ENCODE measurements around the gene OBI1. TPM values are rescaled to one million over a fixed set of nuclear protein-coding genes. Genes with fewer than 3 reads are reported as not detected.

The OBI1 gene
- polyA plus RNA-seq, 3 donors, result 2.0 to 5.2 (median 3.5) TPM

DNA sequence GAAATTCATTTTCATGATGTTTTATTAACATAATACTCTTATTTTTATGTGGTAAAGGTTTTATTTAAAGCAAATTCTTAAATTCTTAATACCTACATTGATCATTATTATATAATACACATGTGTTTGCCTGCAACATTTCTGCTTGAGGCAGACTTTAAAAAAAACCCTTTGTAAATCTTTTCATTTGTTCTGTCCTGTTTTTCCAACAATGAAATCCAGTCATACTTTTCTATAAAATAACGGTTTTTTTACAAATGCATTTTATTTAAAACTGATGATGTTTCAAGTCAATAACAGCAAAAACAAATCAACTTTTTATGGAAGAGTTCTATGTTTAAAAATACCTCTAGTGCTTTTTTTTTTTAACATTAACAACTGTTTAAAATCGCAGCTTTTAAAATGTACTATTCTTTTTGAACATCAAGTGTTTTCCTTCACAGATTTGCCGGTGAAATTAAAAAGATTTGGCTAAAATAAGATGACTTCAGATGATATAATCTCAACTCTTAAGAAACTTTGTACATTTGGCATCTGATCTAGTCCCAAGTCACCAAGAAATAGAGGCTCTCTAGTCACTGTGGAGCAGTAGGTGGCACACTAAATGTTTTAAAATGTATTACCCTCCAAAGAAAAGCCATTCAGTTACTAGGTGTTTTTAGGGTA, 60.7 kb downstream of the OBI1 start:
- Mint-ChIP-seq H3K27ac (no peak overlapping the region), H3K4me3 (peak overlapping the region in 1 of 2 donors; percentile 82)

DNA sequence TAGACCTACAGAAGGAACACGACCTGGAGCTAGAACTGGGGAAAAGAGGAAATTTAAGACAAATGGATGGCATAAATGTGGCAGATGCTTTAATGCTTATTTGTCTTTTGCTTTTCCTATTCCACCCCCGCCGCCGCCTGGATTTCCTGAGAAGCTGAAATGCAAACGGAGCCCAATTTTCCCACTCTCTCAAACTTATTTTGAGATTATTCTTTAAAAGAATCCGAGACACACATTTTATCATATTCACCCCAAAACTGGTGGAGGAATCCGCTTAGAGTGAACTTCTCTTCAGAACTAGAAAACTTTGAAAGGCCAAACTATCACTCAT, 61.4 kb downstream of the OBI1 start:
- H3K4me1 ChIP-seq (ENCODE audit: control insufficient read depth in 1 of 2, insufficient read depth in 2 of 2, low read length in 2 of 2), result peaks cover 35 to 40% of the 10 kb centered on the region in 2 donors
- peak overlapping the region in 1 of 2 donors; percentile 82 for H3K4me3 Mint-ChIP-seq
- no peak for DNase-seq
- H2AFZ ChIP-seq (ENCODE audit: insufficient read depth, low read depth, low read length, poor library complexity, severe bottlenecking), result no peak overlapping the region
- H3K27me3 ChIP-seq (ENCODE audit: control insufficient read depth in 2 of 2, insufficient read depth in 2 of 2, low read length in 2 of 2), result peaks cover 92 to 96% of the 10 kb centered on the region in 2 donors
- TF ChIP-seq, protein P1, sequence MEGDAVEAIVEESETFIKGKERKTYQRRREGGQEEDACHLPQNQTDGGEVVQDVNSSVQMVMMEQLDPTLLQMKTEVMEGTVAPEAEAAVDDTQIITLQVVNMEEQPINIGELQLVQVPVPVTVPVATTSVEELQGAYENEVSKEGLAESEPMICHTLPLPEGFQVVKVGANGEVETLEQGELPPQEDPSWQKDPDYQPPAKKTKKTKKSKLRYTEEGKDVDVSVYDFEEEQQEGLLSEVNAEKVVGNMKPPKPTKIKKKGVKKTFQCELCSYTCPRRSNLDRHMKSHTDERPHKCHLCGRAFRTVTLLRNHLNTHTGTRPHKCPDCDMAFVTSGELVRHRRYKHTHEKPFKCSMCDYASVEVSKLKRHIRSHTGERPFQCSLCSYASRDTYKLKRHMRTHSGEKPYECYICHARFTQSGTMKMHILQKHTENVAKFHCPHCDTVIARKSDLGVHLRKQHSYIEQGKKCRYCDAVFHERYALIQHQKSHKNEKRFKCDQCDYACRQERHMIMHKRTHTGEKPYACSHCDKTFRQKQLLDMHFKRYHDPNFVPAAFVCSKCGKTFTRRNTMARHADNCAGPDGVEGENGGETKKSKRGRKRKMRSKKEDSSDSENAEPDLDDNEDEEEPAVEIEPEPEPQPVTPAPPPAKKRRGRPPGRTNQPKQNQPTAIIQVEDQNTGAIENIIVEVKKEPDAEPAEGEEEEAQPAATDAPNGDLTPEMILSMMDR (IDR thresholded peaks at IDR 0.05), result no peak
- H3K4me2 ChIP-seq (replicated peaks; ENCODE audit: extremely low read depth, low read length, poor library complexity, severe bottlenecking), result no peak overlapping the region
- H3K27ac Mint-ChIP-seq, result no peak overlapping the region
- no peaks in the 10 kb centered on the region for H3K36me3 ChIP-seq (replicated peaks in 1 of 2; ENCODE audit: control insufficient read depth in 1 of 2, insufficient read depth in 2 of 2, low read length in 2 of 2)
- no peaks in the 10 kb centered on the region for H4K20me1 ChIP-seq (ENCODE audit: insufficient read depth, low read length)
- no peaks in the 10 kb centered on the region for H3K79me2 ChIP-seq (ENCODE audit: insufficient read depth, low read length)
- WGBS (ENCODE audit: insufficient coverage), result no CpG with 5 or more reads among the region's 7 CpGs
- intact Hi-C loops (cut with micrococcal nuclease), result no loop called here
- H3K4me1 Mint-ChIP-seq, result peaks cover 46% of the 10 kb centered on the region
- no peak overlapping the region for H3K9ac ChIP-seq (ENCODE audit: insufficient read depth, low read length, poor library complexity, severe bottlenecking)
- H3K36me3 Mint-ChIP-seq, result peaks cover 6 to 9% of the 10 kb centered on the region in 2 donors
- peaks cover 91 to 95% (median 93%) of the 10 kb centered on the region in 3 donors for H3K27me3 Mint-ChIP-seq (ENCODE audit: low read depth in 3 of 3)
- peaks cover 0 to 49% (median 20%) of the 10 kb centered on the region in 7 donors for H3K9me3 Mint-ChIP-seq
- peaks cover 3 to 52% of the 10 kb centered on the region in 2 donors for H3K9me3 ChIP-seq (replicated peaks in 1 of 2; ENCODE audit: control insufficient read depth in 1 of 2, insufficient read depth in 1 of 2, low read length in 2 of 2)
- H3K27ac ChIP-seq (ENCODE audit: low read depth in 1 of 2, low read length in 2 of 2), result no peak overlapping the region
- H3K4me3 ChIP-seq (replicated peaks in 1 of 3; ENCODE audit: low read depth in 2 of 3, low read length in 3 of 3), result no peak overlapping the region

More for the DNA sequence above, 60.7 kb downstream of the OBI1 start:
- Histone ChIP-seq H3K4me1 (ENCODE audit: control insufficient read depth in 1 of 2, insufficient read depth in 2 of 2, low read length in 2 of 2) (peaks cover 42 to 46% of the 10 kb centered on the region in 2 donors), H4K20me1 (ENCODE audit: insufficient read depth, low read length) (no peaks in the 10 kb centered on the region), H3K9me3 (replicated peaks in 1 of 2; ENCODE audit: control insufficient read depth in 1 of 2, insufficient read depth in 1 of 2, low read length in 2 of 2) (peaks cover 3 to 52% of the 10 kb centered on the region in 2 donors), H3K9ac (ENCODE audit: insufficient read depth, low read length, poor library complexity, severe bottlenecking) (no peak overlapping the region), H3K36me3 (replicated peaks in 1 of 2; ENCODE audit: control insufficient read depth in 1 of 2, insufficient read depth in 2 of 2, low read length in 2 of 2) (no peaks in the 10 kb centered on the region), H3K27me3 (ENCODE audit: control insufficient read depth in 2 of 2, insufficient read depth in 2 of 2, low read length in 2 of 2) (peaks cover 92 to 96% of the 10 kb centered on the region in 2 donors), H3K79me2 (ENCODE audit: insufficient read depth, low read length) (no peaks in the 10 kb centered on the region), H3K27ac (ENCODE audit: low read depth in 1 of 2, low read length in 2 of 2) (no peak overlapping the region), H3K4me2 (replicated peaks; ENCODE audit: extremely low read depth, low read length, poor library complexity, severe bottlenecking) (no peak overlapping the region), H2AFZ (ENCODE audit: insufficient read depth, low read depth, low read length, poor library complexity, severe bottlenecking) (no peak overlapping the region), H3K4me3 (replicated peaks in 1 of 3; ENCODE audit: low read depth in 2 of 3, low read length in 3 of 3) (no peak overlapping the region)
- Mint-ChIP-seq H3K4me1 (peaks cover 50% of the 10 kb centered on the region), H3K36me3 (peaks cover 8 to 9% of the 10 kb centered on the region in 2 donors), H3K9me3 (peaks cover 0 to 53% (median 23%) of the 10 kb centered on the region in 7 donors), H3K27me3 (ENCODE audit: low read depth in 3 of 3) (peaks cover 89 to 94% (median 90%) of the 10 kb centered on the region in 3 donors)
- TF ChIP-seq, protein P1 (IDR thresholded peaks at IDR 0.05), result no peak
- WGBS (ENCODE audit: insufficient coverage), result no CpG with 5 or more reads among the region's 3 CpGs
- DNase-seq, result no peak
- intact Hi-C loops (cut with micrococcal nuclease), result no loop called here

Measured in CD14-positive monocyte (primary cell).